ENCODE results near the gene CERCAM. TPM values are rescaled to one million over a fixed set of nuclear protein-coding genes. Genes with fewer than 3 reads are reported as not detected.
"Not testable (repeated sequence)": the region's sequence is repeated elsewhere in the genome, so short reads cannot be mapped to it uniquely, and the experiment has no call there.

Gene CERCAM
- total RNA-seq, 1 experiment from 2014 or later = 19.1 TPM

DNA sequence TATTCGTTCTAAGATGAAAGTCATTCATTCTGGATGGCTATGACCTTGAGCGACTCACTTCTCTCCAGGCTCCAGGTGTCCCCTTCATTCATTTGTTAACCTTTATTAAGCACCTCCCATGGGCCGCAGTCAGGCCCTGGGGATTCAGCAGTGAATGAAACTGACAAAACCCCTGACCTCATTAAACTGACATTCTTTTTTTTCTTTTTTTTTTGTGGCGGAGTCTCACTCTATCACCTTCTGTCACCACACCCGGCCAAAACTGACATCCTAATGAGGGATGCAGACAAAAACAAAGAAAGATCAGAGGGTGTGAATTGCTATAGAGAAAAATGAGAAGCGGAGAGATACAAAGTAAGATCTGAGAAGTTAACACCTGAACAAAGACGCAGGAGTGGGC lies 18.6 kb downstream of the CERCAM start:
- Histone ChIP-seq H3F3A (ENCODE audit: low read length, unreplicated experiment) (no peaks in the 10 kb centered on the region), H3K4me2 (ENCODE audit: low read length) (no peak overlapping the region), H3K4me1 (ENCODE audit: insufficient read depth, low read length) (no peaks in the 10 kb centered on the region), H2AFZ (ENCODE audit: low read length) (no peak overlapping the region), H3K27me3 (ENCODE audit: low read length) (no peaks in the 10 kb centered on the region), H3K36me3 (ENCODE audit: low read depth, low read length) (no peaks in the 10 kb centered on the region), H3K79me2 (ENCODE audit: low read length) (no peaks in the 10 kb centered on the region), H3K9me2 (replicated peaks; ENCODE audit: low read length) (no peaks in the 10 kb centered on the region), H4K20me1 (ENCODE audit: low read length) (no peaks in the 10 kb centered on the region), H3K27ac (ENCODE audit: low read length) (no peak overlapping the region), H3K9ac (ENCODE audit: low read length) (no peak overlapping the region), H3K4me3 (ENCODE audit: low read length) (no peak overlapping the region), H3K9me3 (ENCODE audit: low read length) (no peaks in the 10 kb centered on the region)
- TF ChIP-seq, protein P1, sequence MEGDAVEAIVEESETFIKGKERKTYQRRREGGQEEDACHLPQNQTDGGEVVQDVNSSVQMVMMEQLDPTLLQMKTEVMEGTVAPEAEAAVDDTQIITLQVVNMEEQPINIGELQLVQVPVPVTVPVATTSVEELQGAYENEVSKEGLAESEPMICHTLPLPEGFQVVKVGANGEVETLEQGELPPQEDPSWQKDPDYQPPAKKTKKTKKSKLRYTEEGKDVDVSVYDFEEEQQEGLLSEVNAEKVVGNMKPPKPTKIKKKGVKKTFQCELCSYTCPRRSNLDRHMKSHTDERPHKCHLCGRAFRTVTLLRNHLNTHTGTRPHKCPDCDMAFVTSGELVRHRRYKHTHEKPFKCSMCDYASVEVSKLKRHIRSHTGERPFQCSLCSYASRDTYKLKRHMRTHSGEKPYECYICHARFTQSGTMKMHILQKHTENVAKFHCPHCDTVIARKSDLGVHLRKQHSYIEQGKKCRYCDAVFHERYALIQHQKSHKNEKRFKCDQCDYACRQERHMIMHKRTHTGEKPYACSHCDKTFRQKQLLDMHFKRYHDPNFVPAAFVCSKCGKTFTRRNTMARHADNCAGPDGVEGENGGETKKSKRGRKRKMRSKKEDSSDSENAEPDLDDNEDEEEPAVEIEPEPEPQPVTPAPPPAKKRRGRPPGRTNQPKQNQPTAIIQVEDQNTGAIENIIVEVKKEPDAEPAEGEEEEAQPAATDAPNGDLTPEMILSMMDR (conservative IDR thresholded peaks at IDR 0.05; ENCODE audit: low read depth, low read length) = no peak
- TF ChIP-seq EZH2phosphoT487 (IDR thresholded peaks at IDR 0.05; ENCODE audit: borderline replicate concordance, low read length) = no peak
- TF ChIP-seq EZH2 (IDR thresholded peaks at IDR 0.05; ENCODE audit: low read length, unreplicated experiment) = no peak
- DNase-seq = no peak
- no TSS peak for BruUV-seq (replicated peaks)
- CTCF ChIA-PET = interaction anchor here (0.5 kb wide), 1 partner anchor 59 kb away, joined by 3 read pairs; no protein-coding TSS in a partner anchor
- POLR2A ChIA-PET (ENCODE audit: unreplicated experiment) = no interaction called here
- no peak for ATAC-seq
- intact Hi-C loops (cut with micrococcal nuclease) = no loop called here

DNA sequence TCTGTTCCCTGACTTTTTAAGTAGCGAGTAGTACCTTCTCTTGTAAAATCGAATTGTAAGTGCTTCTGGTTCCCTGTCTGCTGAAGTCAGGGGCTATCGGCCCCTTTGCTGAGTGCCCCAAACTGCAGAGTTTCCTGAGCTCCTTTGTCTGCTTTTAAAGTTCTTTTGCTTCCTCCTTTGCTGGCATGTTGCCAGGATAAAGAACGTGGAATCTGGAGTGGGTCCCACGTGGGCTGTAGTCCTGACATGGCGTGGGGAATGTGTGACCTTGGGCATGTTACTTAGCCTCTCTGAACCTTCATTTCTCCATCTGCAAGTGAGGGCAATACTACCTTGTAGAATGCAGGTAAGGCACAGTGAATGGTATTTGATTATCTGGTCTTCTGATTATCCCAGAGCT lies 21.5 kb downstream of the CERCAM start:
- Histone ChIP-seq H3K9me2 (replicated peaks; ENCODE audit: low read length) (no peaks in the 10 kb centered on the region), H3K9me3 (ENCODE audit: low read length) (no peaks in the 10 kb centered on the region), H3K4me2 (ENCODE audit: low read length) (no peak overlapping the region), H3K36me3 (ENCODE audit: low read depth, low read length) (no peaks in the 10 kb centered on the region), H3F3A (ENCODE audit: low read length, unreplicated experiment) (no peaks in the 10 kb centered on the region), H3K27me3 (ENCODE audit: low read length) (no peaks in the 10 kb centered on the region), H3K9ac (ENCODE audit: low read length) (no peak overlapping the region), H3K4me1 (ENCODE audit: insufficient read depth, low read length) (no peaks in the 10 kb centered on the region), H2AFZ (ENCODE audit: low read length) (no peak overlapping the region), H3K79me2 (ENCODE audit: low read length) (no peaks in the 10 kb centered on the region), H4K20me1 (ENCODE audit: low read length) (no peaks in the 10 kb centered on the region), H3K27ac (ENCODE audit: low read length) (no peak overlapping the region), H3K4me3 (ENCODE audit: low read length) (no peak overlapping the region)
- intact Hi-C loops (cut with micrococcal nuclease) = no loop called here
- ChIA-PET CTCF (no interaction called here), POLR2A (ENCODE audit: unreplicated experiment) (no interaction called here)
- BruUV-seq (replicated peaks) = no TSS peak
- TF ChIP-seq EZH2 (IDR thresholded peaks at IDR 0.05; ENCODE audit: low read length, unreplicated experiment) (no peak), EZH2phosphoT487 (IDR thresholded peaks at IDR 0.05; ENCODE audit: borderline replicate concordance, low read length) (no peak)
- TF ChIP-seq, protein P1 (conservative IDR thresholded peaks at IDR 0.05; ENCODE audit: low read depth, low read length) = no peak
- DNase-seq (no peak), ATAC-seq (no peak)

DNA sequence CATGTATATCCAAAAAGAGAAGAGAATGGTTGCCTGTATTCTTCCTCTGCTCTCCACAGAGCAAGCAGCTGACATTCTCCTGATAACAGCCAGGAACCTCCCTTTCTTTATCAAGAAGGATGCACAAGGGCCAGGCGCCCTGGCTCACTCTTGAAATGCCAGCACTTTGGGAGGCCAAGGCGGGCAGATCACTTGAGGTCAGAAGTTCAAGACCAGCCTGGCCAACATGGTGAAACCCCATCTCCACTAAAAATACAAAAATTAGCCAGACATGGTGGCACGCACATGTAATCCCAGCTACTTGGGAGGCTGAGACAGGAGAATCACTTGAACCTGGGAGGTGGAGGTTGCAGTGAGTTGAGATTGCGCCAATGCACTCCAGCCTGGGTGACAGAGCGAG lies 25.8 kb downstream of the CERCAM start:
- H4K20me1 ChIP-seq (ENCODE audit: low read length); BruUV-seq (replicated peaks); H3F3A ChIP-seq (ENCODE audit: low read length, unreplicated experiment); POLR2A ChIA-PET (ENCODE audit: unreplicated experiment); ATAC-seq; CTCF ChIA-PET; H3K36me3 ChIP-seq (ENCODE audit: low read depth, low read length); DNase-seq; H3K4me2 ChIP-seq (ENCODE audit: low read length); H3K9me3 ChIP-seq (ENCODE audit: low read length); H3K27me3 ChIP-seq (ENCODE audit: low read length); H3K9ac ChIP-seq (ENCODE audit: low read length); H3K4me3 ChIP-seq (ENCODE audit: low read length); intact Hi-C loops (cut with micrococcal nuclease); H3K27ac ChIP-seq (ENCODE audit: low read length); H3K9me2 ChIP-seq (replicated peaks; ENCODE audit: low read length); H3K4me1 ChIP-seq (ENCODE audit: insufficient read depth, low read length); H2AFZ ChIP-seq (ENCODE audit: low read length); H3K79me2 ChIP-seq (ENCODE audit: low read length): not testable (repeated sequence)

Measured in PC-3 (cell line).